Dermis microvascular lymphatic vessel endothelial cell (primary cell): Measurements from ENCODE around the gene LRRC56. TPM values are rescaled to one million over a fixed set of nuclear protein-coding genes. Genes with fewer than 3 reads are reported as not detected.

ENCODE experiments used
- DNase-seq, 2 donors: peaks; one replicate each; pipeline versions ENCODE4 v3.0.0 to v3.0.0-alpha.2; 2010; ENCODE audit warnings: low read depth in 2 of 2
- total RNA-seq: library from RNA; depleted of rRNA; stranded (reverse); fragments of >200 nt; gene quantifications from 2 replicates; pipeline ENCODE4 v1.2.1, GENCODE V29; 2014

LRRC56 gene
- total RNA-seq, 1 donor from 2014 or later: 0.26 TPM

- no peak for DNase-seq
Measured at GRCh38 chr11:596374-596773, 59.0 kb downstream of the LRRC56 start.

GRCh38 chr11:597166-597725 lies 59.9 kb downstream of the LRRC56 start:
- no peak for DNase-seq

GRCh38 chr11:598005-598680 lies 60.8 kb downstream of the LRRC56 start:
- no peak for DNase-seq

- DNase-seq: no peak
Measured at GRCh38 chr11:601573-602245, 64.4 kb downstream of the LRRC56 start.

- no peak for DNase-seq
Measured at GRCh38 chr11:603154-603553, 65.8 kb downstream of the LRRC56 start.

Other genes starting within 250 kb of the LRRC56 start
- 6.7 and 13.9 TPM in 2 replicates for gene PGGHG, start 248.4 kb upstream of the LRRC56 start, total RNA-seq
- gene IFITM5, start 238.0 kb upstream of the LRRC56 start, total RNA-seq: not detected in 2 replicates
- 23.1 and 91.9 TPM in 2 replicates for gene IFITM2, start 229.7 kb upstream of the LRRC56 start, total RNA-seq
- gene IFITM1, start 223.5 kb upstream of the LRRC56 start, total RNA-seq: 1.0 and 1.1 TPM in 2 replicates
- gene IFITM3, start 216.7 kb upstream of the LRRC56 start, total RNA-seq: 30.9 and 86.0 TPM in 2 replicates
- gene B4GALNT4, start 168.0 kb upstream of the LRRC56 start, total RNA-seq: 0.51 and 0.89 TPM in 2 replicates
- 0.38 and 0.39 TPM in 2 replicates for gene PKP3, start 143.3 kb upstream of the LRRC56 start, total RNA-seq
- gene SIGIRR, start 122.5 kb upstream of the LRRC56 start, total RNA-seq: 33.6 and 44.0 TPM in 2 replicates
- 1.4 and 2.7 TPM in 2 replicates for gene ANO9, start 95.5 kb upstream of the LRRC56 start, total RNA-seq
- 19.4 and 40.2 TPM in 2 replicates for gene PTDSS2, start 87.2 kb upstream of the LRRC56 start, total RNA-seq
- gene RNH1, start 30.3 kb upstream of the LRRC56 start, total RNA-seq: 210 and 302 TPM in 2 replicates
- 43.7 and 50.6 TPM in 2 replicates for gene HRAS, start 2.0 kb upstream of the LRRC56 start, total RNA-seq
- 0.90 and 2.0 TPM in 2 replicates for gene LMNTD2, start 23.2 kb downstream of the LRRC56 start, total RNA-seq
- 13.9 and 17.4 TPM in 2 replicates for gene RASSF7, start 23.4 kb downstream of the LRRC56 start, total RNA-seq
- 16.8 and 23.8 TPM in 2 replicates for gene PHRF1, start 38.9 kb downstream of the LRRC56 start, total RNA-seq
- 6.7 and 16.2 TPM in 2 replicates for gene IRF7, start 78.4 kb downstream of the LRRC56 start, total RNA-seq
- not detected in 2 replicates for gene CDHR5, start 87.4 kb downstream of the LRRC56 start, total RNA-seq
- not detected in 2 replicates for gene SCT, start 89.7 kb downstream of the LRRC56 start, total RNA-seq
- under 0.01 TPM in 1 of 2 replicates, not detected in the other for gene DRD4, start 99.7 kb downstream of the LRRC56 start, total RNA-seq
- 30.9 and 37.6 TPM in 2 replicates for gene DEAF1, start 157.7 kb downstream of the LRRC56 start, total RNA-seq
- 7.6 and 15.3 TPM in 2 replicates for gene TMEM80, start 158.3 kb downstream of the LRRC56 start, total RNA-seq
- gene EPS8L2, start 168.7 kb downstream of the LRRC56 start, total RNA-seq: 2.7 and 3.0 TPM in 2 replicates
- 112 and 113 TPM in 2 replicates for gene TALDO1, start 209.9 kb downstream of the LRRC56 start, total RNA-seq
- gene GATD1, start 240.0 kb downstream of the LRRC56 start, total RNA-seq: 19.3 and 32.4 TPM in 2 replicates